ENCODE measurements around the gene CD101.

- TF ChIP-seq EZH2 (IDR thresholded peaks at IDR 0.05; ENCODE audit: borderline replicate concordance, low read length) (no peak), CTCF (conservative IDR thresholded peaks at IDR 0.05 in 1 of 2, IDR thresholded peaks at IDR 0.05 in 1 of 2; ENCODE audit: extremely low read depth in 1 of 2, insufficient read depth in 1 of 2, low read depth in 1 of 2, low read length in 2 of 2) (no peak)
These were observed 60.4 kb downstream of the CD101 start for GRCh38 chr1:117061986-117062415.
